ENCODE results near the gene IL15RA.

DNA sequence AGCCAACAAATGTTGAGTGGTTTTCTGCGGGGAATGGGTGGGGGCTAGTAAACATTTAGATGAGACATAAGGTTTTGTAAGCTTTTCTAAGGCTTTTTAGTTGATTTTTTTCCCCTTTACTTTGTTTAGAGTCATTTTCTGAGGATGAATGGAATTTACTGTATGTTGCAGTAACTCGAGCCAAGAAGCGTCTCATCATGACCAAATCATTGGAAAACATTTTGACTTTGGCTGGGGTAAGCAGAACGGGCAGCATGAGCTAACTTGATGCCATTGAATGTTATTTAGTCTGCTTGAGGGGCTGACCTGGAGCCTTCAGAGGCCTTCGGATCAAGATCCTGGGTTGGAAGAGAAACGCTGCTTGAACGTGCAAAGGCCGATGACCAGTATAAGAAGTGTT, 50.0 kb downstream of the IL15RA start:
- TF ChIP-seq, protein P1, sequence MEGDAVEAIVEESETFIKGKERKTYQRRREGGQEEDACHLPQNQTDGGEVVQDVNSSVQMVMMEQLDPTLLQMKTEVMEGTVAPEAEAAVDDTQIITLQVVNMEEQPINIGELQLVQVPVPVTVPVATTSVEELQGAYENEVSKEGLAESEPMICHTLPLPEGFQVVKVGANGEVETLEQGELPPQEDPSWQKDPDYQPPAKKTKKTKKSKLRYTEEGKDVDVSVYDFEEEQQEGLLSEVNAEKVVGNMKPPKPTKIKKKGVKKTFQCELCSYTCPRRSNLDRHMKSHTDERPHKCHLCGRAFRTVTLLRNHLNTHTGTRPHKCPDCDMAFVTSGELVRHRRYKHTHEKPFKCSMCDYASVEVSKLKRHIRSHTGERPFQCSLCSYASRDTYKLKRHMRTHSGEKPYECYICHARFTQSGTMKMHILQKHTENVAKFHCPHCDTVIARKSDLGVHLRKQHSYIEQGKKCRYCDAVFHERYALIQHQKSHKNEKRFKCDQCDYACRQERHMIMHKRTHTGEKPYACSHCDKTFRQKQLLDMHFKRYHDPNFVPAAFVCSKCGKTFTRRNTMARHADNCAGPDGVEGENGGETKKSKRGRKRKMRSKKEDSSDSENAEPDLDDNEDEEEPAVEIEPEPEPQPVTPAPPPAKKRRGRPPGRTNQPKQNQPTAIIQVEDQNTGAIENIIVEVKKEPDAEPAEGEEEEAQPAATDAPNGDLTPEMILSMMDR (IDR thresholded peaks at IDR 0.05), result no peak
- TF ChIP-seq POLR2A (IDR thresholded peaks at IDR 0.05; ENCODE audit: low read length) (no peak), PHF8 (IDR thresholded peaks at IDR 0.05; ENCODE audit: borderline replicate concordance, low read depth) (no peak), FOSL2 (IDR thresholded peaks at IDR 0.05) (no peak), FOSL2 (CRISPR knock-in tag; IDR thresholded peaks at IDR 0.05) (no peak), POLR2AphosphoS2 (conservative IDR thresholded peaks at IDR 0.05; ENCODE audit: low read length) (no peak), FOXS1 (CRISPR knock-in tag; IDR thresholded peaks at IDR 0.05) (no peak), RNF2 (IDR thresholded peaks at IDR 0.05; ENCODE audit: borderline replicate concordance, low read depth) (no peak), TP53 (CRISPR knock-in tag; IDR thresholded peaks at IDR 0.05) (no peak)
